Endothelial cell of umbilical vein (primary cell): Measurements from ENCODE around the gene SCN1B. TPM values are rescaled to one million over a fixed set of nuclear protein-coding genes. Genes with fewer than 3 reads are reported as not detected.

Experiments
- BruUV-seq: library from RNA; stranded (reverse); fragments of 400-500 nt; replicated peaks from 2 replicates; lab custom pipeline; 2021; lab: Mats Ljungman, UMichigan
- CTCF ChIA-PET: fragments of 300-600, 350-600 bp; sonication (Branson Sonifier 250); formaldehyde crosslinking; loops from one replicate; lab custom pipeline; 2021; ENCODE audit warnings: antibody characterized with exemption, inconsistent platforms; lab: Charles Lee
- POLR2A ChIA-PET: fragments of 300-600, 350-600 bp; sonication (Branson Sonifier 250); formaldehyde crosslinking; loops from one replicate; lab custom pipeline; 2021; ENCODE audit warnings: antibody characterized with exemption, inconsistent platforms; lab: Charles Lee
- DNase-seq: peaks from one replicate; pipeline ENCODE4 v3.0.0-alpha.2; 2011; ENCODE audit warnings: low read depth, low spot score
- FAIRE-seq: peaks from 2 replicates; lab custom pipeline; 2011; peaks lifted over from hg19 to GRCh38; lab: Jason Lieb, UNC
- H2AFZ ChIP-seq: 2 replicates; pipeline ENCODE4 v1.6.0; 2012; ENCODE audit warnings: low read depth, low read length, control low read depth, inconsistent platforms
- H3K27ac ChIP-seq: 2 replicates; pipeline ENCODE4 v1.5.1; 2011; ENCODE audit warnings: low read depth, mild to moderate bottlenecking, control low read depth, low read length, moderate library complexity; ENCODE audit not compliant: insufficient read depth
- H3K27me3 ChIP-seq, 2 experiments: 2 replicates each; pipeline versions ENCODE4 v1.6.0 to v1.6.1; 2011; ENCODE audit warnings: low read length in 2 of 2, mixed read lengths in 1 of 2; ENCODE audit not compliant: control insufficient read depth in 2 of 2, insufficient read depth in 2 of 2
- H3K36me3 ChIP-seq, 2 experiments: 2 replicates in 1 of 2; 3 replicates in 1 of 2; pipeline ENCODE4 v1.5.1; 2011; ENCODE audit warnings: low read length in 2 of 2, mild to moderate bottlenecking in 1 of 2, moderate library complexity in 1 of 2; ENCODE audit not compliant: control insufficient read depth in 2 of 2, insufficient read depth in 2 of 2; ENCODE audit errors: extremely low read depth in 1 of 2
- H3K4me1 ChIP-seq: 3 replicates; pipeline ENCODE4 v1.5.1; 2011; ENCODE audit warnings: mild to moderate bottlenecking, low read length; ENCODE audit not compliant: control insufficient read depth, insufficient read depth; ENCODE audit errors: extremely low read depth
- H3K4me2 ChIP-seq: 2 replicates; pipeline ENCODE4 v1.6.1; 2011; ENCODE audit warnings: low read length, control low read depth, mixed read lengths; ENCODE audit not compliant: insufficient read depth
- H3K4me3 ChIP-seq, 3 experiments: fragments of 200-600 bp in 1 of 3; sonication (generic), shearing (Covaris generic) in 1 of 3; replicated peaks in 1 of 3; 2 replicates each; pipeline ENCODE4 v1.5.1; 2011 to 2016; ENCODE audit warnings: control low read depth in 3 of 3, low read length in 3 of 3, mild to moderate bottlenecking in 2 of 3, inconsistent platforms in 1 of 3, low read depth in 1 of 3, moderate library complexity in 1 of 3; ENCODE audit not compliant: insufficient read depth in 1 of 3
- H3K79me2 ChIP-seq: 2 replicates; pipeline ENCODE4 v1.6.0; 2012; ENCODE audit warnings: low read length, inconsistent platforms; ENCODE audit not compliant: control insufficient read depth, insufficient read depth
- H3K9ac ChIP-seq: replicated peaks from 2 replicates; pipeline ENCODE3; 2011; ENCODE audit warnings: low read length, control low read depth; ENCODE audit not compliant: insufficient read depth; ENCODE audit errors: extremely low read depth
- H3K9me1 ChIP-seq: replicated peaks from 3 replicates; pipeline ENCODE4 v1.6.0; 2011; ENCODE audit warnings: mild to moderate bottlenecking, low read length; ENCODE audit not compliant: control insufficient read depth, insufficient read depth; ENCODE audit errors: extremely low read depth
- H3K9me3 ChIP-seq: replicated peaks from 2 replicates; pipeline ENCODE4 v1.5.1; 2012; ENCODE audit warnings: low read length, inconsistent platforms; ENCODE audit not compliant: control insufficient read depth, insufficient read depth
- H4K20me1 ChIP-seq: replicated peaks from 2 replicates; pipeline ENCODE3; 2011; ENCODE audit warnings: mild to moderate bottlenecking, low read length; ENCODE audit not compliant: control insufficient read depth, insufficient read depth; ENCODE audit errors: extremely low read depth
- CTCF ChIP-seq, 2 donors: IDR thresholded peaks; 1 replicate in 1 of 2; 2 replicates in 1 of 2; pipeline ENCODE4 v1.5.1; 2011; ENCODE audit warnings: low read length in 2 of 2, mild to moderate bottlenecking in 2 of 2, moderate library complexity in 2 of 2, control low read depth in 1 of 2, inconsistent platforms in 1 of 2, low read depth in 1 of 2; ENCODE audit not compliant: insufficient read depth in 1 of 2; ENCODE audit errors: extremely low read depth in 1 of 2
- EZH2 ChIP-seq: IDR thresholded peaks from 2 replicates; pipeline ENCODE4 v1.6.1; 2012; ENCODE audit warnings: borderline replicate concordance, low read depth, mild to moderate bottlenecking, moderate library complexity, low read length, inconsistent platforms; ENCODE audit not compliant: severe bottlenecking
- FOS ChIP-seq: IDR thresholded peaks from 2 replicates; pipeline ENCODE4 v1.6.1; 2011; ENCODE audit warnings: mild to moderate bottlenecking, low read length, moderate library complexity, borderline replicate concordance; ENCODE audit not compliant: insufficient read depth
- GATA2 ChIP-seq: IDR thresholded peaks from 2 replicates; pipeline ENCODE4 v1.7.0; 2011; ENCODE audit warnings: low read depth, mild to moderate bottlenecking, moderate library complexity, mixed read lengths, low read length; ENCODE audit not compliant: insufficient read length, insufficient read depth
- JUN ChIP-seq: IDR thresholded peaks from 2 replicates; pipeline ENCODE4 v1.6.1; 2011; ENCODE audit warnings: borderline replicate concordance, low read depth; ENCODE audit not compliant: insufficient read length, insufficient read depth
- MAX ChIP-seq: IDR thresholded peaks from 2 replicates; pipeline ENCODE4 v1.6.1; 2011; ENCODE audit not compliant: insufficient read depth, insufficient read length
- MYC ChIP-seq: IDR thresholded peaks from one replicate; pipeline ENCODE4 v1.6.1; 2011; ENCODE audit warnings: mild to moderate bottlenecking, low read depth, low read length
- POLR2A ChIP-seq: IDR thresholded peaks from 2 replicates; pipeline ENCODE4 v1.6.1; 2012; ENCODE audit warnings: low read depth, mild to moderate bottlenecking, control low read depth, low read length
- POLR2AphosphoS5 ChIP-seq: IDR thresholded peaks from 2 replicates; pipeline ENCODE4 v1.6.1; 2012; ENCODE audit warnings: low read depth, mild to moderate bottlenecking, control low read depth, low read length, moderate library complexity; ENCODE audit not compliant: insufficient read depth
- dilution Hi-C: fragments of 300-500 bp; cut with MboI; formaldehyde crosslinking; loops from one replicate; pipeline ENCODE4 v1.15.0; 2019; ENCODE audit warnings: low sequenced_read_pairs; ENCODE audit not compliant: extremely low pct_ligation_motif_present
- intact Hi-C: fragments of 100-400 bp; cut with micrococcal nuclease; formaldehyde crosslinking; loops from one replicate; pipeline ENCODE4 v1.10.0; 2022
- polyA plus RNA-seq, 4 experiments: library from polyadenylated mRNA; depleted of rRNA in 3 of 4; stranded (reverse) in 3 of 4; unstranded in 1 of 4; fragments of >200 nt; gene quantifications; 2 replicates each; pipeline versions ENCODE4 v1.2.1 to v1.2.3, GENCODE V29; 2011 to 2012; ENCODE audit warnings: missing spikeins in 1 of 4
- total RNA-seq: library from RNA; stranded (reverse); gene quantifications from 2 replicates; pipeline ENCODE4 v1.2.3, GENCODE V29; 2021

Gene SCN1B
- total and polyA plus RNA-seq, 2 donors (not counting 3 experiments of a cell fraction or from before 2014, with no cell fraction given), result 11.2 to 14.2 TPM

GRCh38 chr19:35068941-35069634 is 38.8 kb downstream of the SCN1B start:
- Histone ChIP-seq H3K4me2 (no peak overlapping the region), H3K9ac (no peak overlapping the region), H3K9me1 (no peaks in the 10 kb centered on the region), H3K4me3 (no peak overlapping the region), H3K27me3 (no peaks in the 10 kb centered on the region), H3K36me3 (no peaks in the 10 kb centered on the region), H3K9me3 (no peaks in the 10 kb centered on the region), H3K27ac (no peak overlapping the region), H3K4me1 (no peaks in the 10 kb centered on the region), H4K20me1 (no peaks in the 10 kb centered on the region), H3K79me2 (no peaks in the 10 kb centered on the region), H2AFZ (no peak overlapping the region)
- intact Hi-C loops, result no loop called here
- FAIRE-seq (no peak), DNase-seq (no peak)
- POLR2A ChIA-PET, result no interaction called here
- CTCF ChIA-PET, result interaction anchor here (1.0 to 1.5 kb wide), 4 partner anchors 18 to 426 kb away, joined by 3 to 7 read pairs (median 6); no protein-coding TSS in a partner anchor
- dilution Hi-C loops, result no loop called here
- no TSS peak for BruUV-seq
- TF ChIP-seq GATA2 (no peak), FOS (no peak), MAX (no peak), POLR2AphosphoS5 (no peak), EZH2 (no peak), JUN (no peak), CTCF (IDR thresholded peaks at IDR 0.05; ENCODE audit: extremely low read depth in 1 of 2, insufficient read depth in 1 of 2, low read depth in 1 of 2, low read length in 2 of 2) (no peak), POLR2A (no peak), MYC (no peak)
